Pancreas (tissue), 10 donors: ENCODE results near the gene TCP10L. TPM values are rescaled to one million over a fixed set of nuclear protein-coding genes. Genes with fewer than 3 reads are reported as not detected.
"Not testable (repeated sequence)": the region's sequence is repeated elsewhere in the genome, so short reads cannot be mapped to it uniquely, and the experiment has no call there.

Source experiments
- ATAC-seq, 4 donors: fragments of 200-7000 bp; cut with Tn5 transposase; one replicate each; pipeline versions ENCODE4 v1.8.0 to v1.9.1; 2020; ENCODE audit warnings: mild to moderate bottlenecking in 4 of 4, moderate library complexity in 4 of 4
- DNase-seq, 6 donors: peaks; one replicate each; pipeline ENCODE4 v3.0.0-alpha.2; 2020
- FAIRE-seq: peaks from 2 replicates; lab custom pipeline; 2012; peaks lifted over from hg19 to GRCh38; lab: Jason Lieb, UNC
- H3K27ac ChIP-seq, 4 donors: fragments of 200-600 bp; sonication (generic); 1 replicate in 3 of 4; 2 replicates in 1 of 4; pipeline versions ENCODE4 v1.5.0 to v1.8.0; 2020
- H3K27me3 ChIP-seq, 4 donors: fragments of 200-600 bp; one replicate each; pipeline ENCODE4 v1.8.0; 2021
- H3K36me3 ChIP-seq, 3 donors: fragments of 200-600 bp; sonication (generic) in 1 of 3; one replicate each; pipeline versions ENCODE4 v1.5.0 to v1.8.0; 2020 to 2021
- H3K4me1 ChIP-seq, 3 donors: fragments of 200-600 bp; one replicate each; pipeline ENCODE4 v1.8.0; 2021
- H3K4me3 ChIP-seq, 4 donors: fragments of 200-600 bp; sonication (generic) in 2 of 4; one replicate each; pipeline versions ENCODE4 v1.5.0 to v1.8.0; 2020 to 2021
- H3K9me3 ChIP-seq, 4 donors: fragments of 200-600 bp; one replicate each; pipeline ENCODE4 v1.8.0; 2021
- WGBS, 2 donors: extraction: QIAGEN DNeasy Blood & Tissue Kit; methylation state at CpG; one replicate each; pipeline ENCODE4 v1.1.7; 2013; 5-methylcytosine and 5-hydroxymethylcytosine counted together
- intact Hi-C, 3 donors: fragments of 100-400 bp; cut with DNase I; formaldehyde crosslinking; loops; one replicate each; pipeline versions ENCODE4 v1.11.1 to v1.14.2; 2022
- polyA plus RNA-seq, 2 donors: library from polyadenylated mRNA; stranded (reverse); fragments of 200-250 nt; gene quantifications; one replicate each; pipeline ENCODE4 v1.2.3, GENCODE V29; 2013
- total RNA-seq, 6 donors: library from RNA; stranded (reverse); fragmentation: NEBNext Ultra II Directional in 4 of 6; extraction: Animal tissue kit (Norgen Biotek cat#: 25700) in 4 of 6; gene quantifications; one replicate each; pipeline versions ENCODE4 v1.2.1 to v1.2.4, GENCODE V29; 2021 to 2023
- TF ChIP-seq, protein P1 (sequence below), 4 donors: fragments of 200-600 bp; sonication (generic) in 3 of 4; IDR thresholded peaks; one replicate each; pipeline versions ENCODE4 v1.5.0 to v1.8.0; 2021; ENCODE audit warnings: antibody characterized with exemption in 4 of 4
- donor health status: healthy with polysubstance abuse.
- donor health status: DM: no; HTN: no; CAD: no; lungs with moderate emphysema.
- donor health status: DM: no; HTN: no; CAD: no.
- donor health status: control.
- donor health status: control.
- donor health status: Bipolar disorder and iron deficiency.
- donor health status: DM: yes; HTN: yes; CAD: no.
- donor health status: DM: no; HTN: no; CAD: no.
- donor health status: DM: no; HTN: no; CAD: no.
- donor health status: DM: yes; HTN: yes; CAD: no.

Gene TCP10L
- total and polyA plus RNA-seq, 8 donors = 0.26 to 1.9 (median 0.46) TPM; not detected in 3

GRCh38 chr21:32612075-32612998, 27.0 kb upstream of the TCP10L start, which contains the start of gene CFAP298:
TSS of gene CFAP298 (minus strand) at chr21:32612377. CDS start at chr21:32612243, 134 bp downstream.
- peak within 1 kb of the TSS; percentile 80 to 98 (median 91) for H3K4me3 ChIP-seq
- no peak for FAIRE-seq
- peaks cover 0 to 7% (median 3%) of the 10 kb centered on the region in 3 donors for H3K4me1 ChIP-seq
- peak within 1 kb of the TSS; percentile 81 to 94 (median 86) for H3K27ac ChIP-seq
- H3K9me3 ChIP-seq = no peaks in the 10 kb centered on the region
- H3K36me3 ChIP-seq = peaks cover 0 to 17% (median 0%) of the 10 kb centered on the region in 3 donors
- WGBS, 2 donors = 0% methylated on average over 81 of the region's 81 CpGs
- DNase-seq = peak; percentile 81 to 91 (median 86)
- ATAC-seq = peak; percentile 85 to 94 (median 90)
- TF ChIP-seq, protein P1, sequence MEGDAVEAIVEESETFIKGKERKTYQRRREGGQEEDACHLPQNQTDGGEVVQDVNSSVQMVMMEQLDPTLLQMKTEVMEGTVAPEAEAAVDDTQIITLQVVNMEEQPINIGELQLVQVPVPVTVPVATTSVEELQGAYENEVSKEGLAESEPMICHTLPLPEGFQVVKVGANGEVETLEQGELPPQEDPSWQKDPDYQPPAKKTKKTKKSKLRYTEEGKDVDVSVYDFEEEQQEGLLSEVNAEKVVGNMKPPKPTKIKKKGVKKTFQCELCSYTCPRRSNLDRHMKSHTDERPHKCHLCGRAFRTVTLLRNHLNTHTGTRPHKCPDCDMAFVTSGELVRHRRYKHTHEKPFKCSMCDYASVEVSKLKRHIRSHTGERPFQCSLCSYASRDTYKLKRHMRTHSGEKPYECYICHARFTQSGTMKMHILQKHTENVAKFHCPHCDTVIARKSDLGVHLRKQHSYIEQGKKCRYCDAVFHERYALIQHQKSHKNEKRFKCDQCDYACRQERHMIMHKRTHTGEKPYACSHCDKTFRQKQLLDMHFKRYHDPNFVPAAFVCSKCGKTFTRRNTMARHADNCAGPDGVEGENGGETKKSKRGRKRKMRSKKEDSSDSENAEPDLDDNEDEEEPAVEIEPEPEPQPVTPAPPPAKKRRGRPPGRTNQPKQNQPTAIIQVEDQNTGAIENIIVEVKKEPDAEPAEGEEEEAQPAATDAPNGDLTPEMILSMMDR (IDR thresholded peaks at IDR 0.05) = no peak
- intact Hi-C loops = no loop called here
- no peaks in the 10 kb centered on the region for H3K27me3 ChIP-seq

DNA sequence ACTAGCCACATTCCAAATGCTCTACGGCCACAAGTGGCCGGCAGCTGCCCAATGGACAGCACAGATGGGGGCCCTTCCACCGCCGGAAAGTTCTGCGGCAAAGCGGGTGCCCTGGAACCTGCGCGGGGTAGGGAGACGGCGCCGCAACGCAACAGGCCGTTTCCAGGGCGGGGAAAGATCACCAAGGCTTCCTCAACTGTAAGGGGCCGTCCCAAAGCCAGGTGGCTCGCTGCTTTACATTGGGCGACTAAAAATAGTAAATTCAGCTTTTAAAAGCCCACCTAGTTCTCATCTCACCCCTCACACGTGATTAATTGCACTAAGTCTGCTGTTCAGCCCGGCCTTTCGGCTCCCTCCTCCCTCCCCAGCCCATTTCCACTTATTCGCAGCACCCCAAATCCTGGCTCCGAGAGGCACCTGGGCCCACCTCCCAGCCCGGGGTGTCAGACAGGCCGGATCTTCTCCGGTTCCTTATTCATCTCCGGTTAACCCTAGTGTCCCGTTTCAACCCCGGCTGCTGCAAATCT, 26.2 kb upstream of the TCP10L start:
- TF ChIP-seq, protein P1 (IDR thresholded peaks at IDR 0.05) = no peak
- Histone ChIP-seq H3K36me3 (peaks cover 0 to 18% (median 2%) of the 10 kb centered on the region in 3 donors), H3K9me3 (no peaks in the 10 kb centered on the region), H3K27me3 (no peaks in the 10 kb centered on the region), H3K4me1 (peaks cover 0 to 7% (median 3%) of the 10 kb centered on the region in 3 donors), H3K27ac (peak overlapping the region; percentile 81 to 94 (median 86)), H3K4me3 (peak overlapping the region; percentile 80 to 98 (median 91))
- peak in 2 of 6 donors; percentile 26 to 53 for DNase-seq
- no peak for FAIRE-seq
- WGBS, 2 donors = 0 to 1% methylated on average over 28 of the region's 28 CpGs
- intact Hi-C loops = no loop called here
- ATAC-seq = peak; percentile 35 to 50 (median 38)

DNA sequence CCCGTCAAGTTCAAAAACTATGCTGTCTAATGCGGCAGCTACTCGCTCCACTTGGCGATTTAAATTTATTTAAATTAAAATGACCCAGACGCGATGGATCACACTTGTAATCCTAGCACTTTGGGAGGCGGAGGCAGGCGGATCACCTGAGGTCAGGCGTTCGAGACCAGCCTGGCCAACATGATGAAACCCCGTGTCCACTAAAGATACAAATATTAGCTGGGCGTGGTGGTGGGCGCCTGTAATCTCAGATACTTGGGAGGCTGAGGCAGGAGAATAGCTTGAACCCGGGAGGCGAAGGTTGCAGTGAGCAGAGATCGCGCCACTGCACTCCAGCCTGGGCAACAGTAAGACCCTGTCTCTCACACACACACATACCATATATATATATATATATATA, 25.6 kb upstream of the TCP10L start:
- H3K9me3 ChIP-seq, intact Hi-C loops, FAIRE-seq, H3K27me3 ChIP-seq, H3K4me1 ChIP-seq, H3K27ac ChIP-seq, DNase-seq, ATAC-seq: not testable (repeated sequence)
- Histone ChIP-seq H3K36me3 (peaks cover 2 to 22% (median 2%) of the 10 kb centered on the region in 3 donors), H3K4me3 (peak overlapping the region; percentile 80 to 98 (median 91))
- WGBS, 2 donors = 51 to 56% methylated on average over 17 of the region's 17 CpGs

DNA sequence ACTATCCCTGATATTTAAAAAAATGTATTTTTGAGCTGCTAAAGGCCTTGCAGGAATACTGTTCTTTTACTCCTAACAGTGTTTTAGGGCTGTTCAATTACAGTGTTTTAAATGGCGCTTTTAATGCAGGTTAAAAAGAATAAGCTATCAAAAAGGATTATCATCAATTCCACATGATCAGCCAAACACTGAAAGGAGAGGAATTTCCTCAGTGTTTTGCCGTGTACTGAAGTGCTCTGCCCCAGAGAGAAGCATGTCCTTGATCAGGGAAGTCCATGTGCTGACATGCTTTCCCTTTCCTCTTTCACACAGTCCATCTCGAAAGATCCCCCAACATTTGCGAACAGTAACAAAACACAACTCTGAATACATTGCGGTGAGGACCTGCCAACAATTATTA, 23.5 kb upstream of the TCP10L start:
- Histone ChIP-seq H3K4me1 (peaks cover 0 to 7% (median 3%) of the 10 kb centered on the region in 3 donors), H3K27me3 (no peaks in the 10 kb centered on the region), H3K9me3 (no peaks in the 10 kb centered on the region), H3K4me3 (no peak overlapping the region), H3K36me3 (peaks cover 2 to 43% (median 9%) of the 10 kb centered on the region in 3 donors), H3K27ac (no peak overlapping the region)
- DNase-seq (no peak), FAIRE-seq (no peak), ATAC-seq (no peak)
- 82 to 88% methylated on average over 5 of the region's 5 CpGs for WGBS, 2 donors
- TF ChIP-seq, protein P1 (IDR thresholded peaks at IDR 0.05) = no peak
- intact Hi-C loops = loop anchor here in 1 of 3 donors (10.0 kb wide), 1 partner anchor 204 kb away; no protein-coding TSS in a partner anchor

- Histone ChIP-seq H3K36me3 (peaks cover 2 to 66% (median 19%) of the 10 kb centered on the region in 3 donors), H3K27ac (no peak overlapping the region), H3K4me3 (no peak overlapping the region), H3K27me3 (no peaks in the 10 kb centered on the region), H3K9me3 (no peaks in the 10 kb centered on the region), H3K4me1 (peaks cover 0 to 2% (median under 1%) of the 10 kb centered on the region in 3 donors)
- intact Hi-C loops = loop anchor here in 1 of 3 donors (10.0 kb wide), 1 partner anchor 201 kb away; no protein-coding TSS in a partner anchor
- TF ChIP-seq, protein P1 (IDR thresholded peaks at IDR 0.05) = no peak
- DNase-seq (no peak), ATAC-seq (no peak), FAIRE-seq (no peak)
- WGBS, 2 donors = 84 to 86% methylated on average over 8 of the region's 8 CpGs
Measured at GRCh38 chr21:32605469-32605868, 20.1 kb upstream of the TCP10L start.
